GM23338 (cell line): ENCODE data around the gene CCDC200. TPM values are rescaled to one million over a fixed set of nuclear protein-coding genes. Genes with fewer than 3 reads are reported as not detected.
"Not testable (repeated sequence)": the region's sequence is repeated elsewhere in the genome, so short reads cannot be mapped to it uniquely, and the experiment has no call there.

Source experiments
- ATAC-seq: fragments of 200-7000 bp; cut with Tn5 transposase; 3 replicates; pipeline ENCODE4 v1.9.1; 2020
- DNase-seq: peaks from one replicate; pipeline ENCODE4 v3.0.0-alpha.2; 2015; ENCODE audit warnings: low spot score
- H2AFZ ChIP-seq: fragments of 200-600 bp; sonication (generic); 2 replicates; pipeline ENCODE4 v1.8.0; 2016; ENCODE audit warnings: antibody characterized with exemption, mild to moderate bottlenecking, moderate library complexity
- H3F3A ChIP-seq: fragments of 200-600 bp; sonication (generic); replicated peaks from 2 replicates; pipeline ENCODE4 v1.8.0; 2017; ENCODE audit warnings: antibody characterized with exemption, mixed run types, low read depth
- H3K27ac ChIP-seq: fragments of 200-600 bp; sonication (generic); 2 replicates; pipeline ENCODE4 v1.6.1; 2016; ENCODE audit warnings: low read depth
- H3K27me3 ChIP-seq: fragments of 200-600 bp; sonication (generic); 2 replicates; pipeline ENCODE4 v1.8.0; 2016; ENCODE audit warnings: mild to moderate bottlenecking, mixed run types, moderate library complexity; ENCODE audit not compliant: insufficient read depth
- H3K36me3 ChIP-seq: fragments of 200-600 bp; sonication (generic); 2 replicates; pipeline ENCODE4 v1.8.0; 2016; ENCODE audit warnings: mild to moderate bottlenecking; ENCODE audit not compliant: insufficient read depth
- H3K4me1 ChIP-seq: fragments of 200-600 bp; sonication (generic); 2 replicates; pipeline ENCODE4 v1.8.0; 2016; ENCODE audit warnings: mild to moderate bottlenecking, moderate library complexity; ENCODE audit not compliant: insufficient read depth
- H3K4me2 ChIP-seq: fragments of 200-600 bp; sonication (generic); 2 replicates; pipeline ENCODE4 v1.7.1; 2017; ENCODE audit warnings: mixed run types
- H3K4me3 ChIP-seq: fragments of 200-600 bp; sonication (generic); 2 replicates; pipeline ENCODE4 v1.6.1; 2016; ENCODE audit warnings: mixed run types
- H3K79me2 ChIP-seq: fragments of 200-600 bp; sonication (generic); replicated peaks from 2 replicates; pipeline ENCODE4 v1.8.0; 2017; ENCODE audit warnings: mild to moderate bottlenecking; ENCODE audit not compliant: insufficient read depth
- H3K9me2 ChIP-seq: fragments of 200-600 bp; sonication (generic); 2 replicates; pipeline ENCODE4 v1.8.0; 2017; ENCODE audit not compliant: insufficient read depth
- H4K20me1 ChIP-seq: fragments of 200-600 bp; sonication (generic); replicated peaks from 2 replicates; pipeline ENCODE4 v1.8.0; 2017; ENCODE audit warnings: mild to moderate bottlenecking; ENCODE audit not compliant: insufficient read depth
- H3K27ac Mint-ChIP-seq: 2 replicates; pipeline ENCODE4 v1.8.0; 2020; ENCODE audit warnings: inconsistent platforms, mild to moderate bottlenecking, moderate library complexity, mixed read lengths
- H3K27me3 Mint-ChIP-seq: 3 replicates; pipeline ENCODE4 v1.8.0; 2022; ENCODE audit warnings: low read depth, mild to moderate bottlenecking, moderate library complexity, mixed read lengths, inconsistent platforms; ENCODE audit not compliant: insufficient read depth, poor library complexity
- H3K36me3 Mint-ChIP-seq: 3 replicates; pipeline ENCODE4 v1.8.0; 2021; ENCODE audit warnings: low read depth, mild to moderate bottlenecking, inconsistent platforms, moderate library complexity, mixed read lengths
- H3K4me1 Mint-ChIP-seq: 3 replicates; pipeline ENCODE4 v1.8.0; 2020; ENCODE audit warnings: mild to moderate bottlenecking, inconsistent platforms, mixed read lengths
- H3K4me3 Mint-ChIP-seq: 3 replicates; pipeline ENCODE4 v1.8.0; 2021; ENCODE audit warnings: moderate library complexity, mild to moderate bottlenecking, inconsistent platforms, mixed read lengths
- H3K9me3 Mint-ChIP-seq: 3 replicates; pipeline ENCODE4 v1.8.0; 2020; ENCODE audit warnings: moderate library complexity, mild to moderate bottlenecking, inconsistent platforms, mixed read lengths
- polyA plus RNA-seq: library from polyadenylated mRNA; unstranded; fragments of >200 nt; fragmentation: Nextera tagmentation; extraction: Ambion mirVana; gene quantifications from 2 replicates; pipeline ENCODE4 v1.2.1, GENCODE V29; 2016
- total RNA-seq: library from RNA; depleted of rRNA; stranded (reverse); fragments of >200 nt; shearing (Covaris generic); gene quantifications from 2 replicates; pipeline ENCODE4 v1.2.3, GENCODE V29; 2014

The CCDC200 gene
- total and polyA plus RNA-seq, 2 experiments from 2014 or later = not detected

- not testable (repeated sequence) for H3F3A ChIP-seq, DNase-seq, H2AFZ ChIP-seq, H3K36me3 Mint-ChIP-seq, H3K4me1 ChIP-seq, H3K9me3 Mint-ChIP-seq, H3K79me2 ChIP-seq, H3K27ac ChIP-seq, H3K27ac Mint-ChIP-seq, H3K27me3 ChIP-seq, H3K27me3 Mint-ChIP-seq, H3K4me1 Mint-ChIP-seq, H3K4me3 ChIP-seq, H4K20me1 ChIP-seq, H3K4me3 Mint-ChIP-seq, H3K4me2 ChIP-seq, H3K9me2 ChIP-seq, H3K36me3 ChIP-seq
- ATAC-seq = peak; percentile 71
These were observed 12.4 kb upstream of the CCDC200 start for GRCh38 chr17:43240596-43241352.

DNA sequence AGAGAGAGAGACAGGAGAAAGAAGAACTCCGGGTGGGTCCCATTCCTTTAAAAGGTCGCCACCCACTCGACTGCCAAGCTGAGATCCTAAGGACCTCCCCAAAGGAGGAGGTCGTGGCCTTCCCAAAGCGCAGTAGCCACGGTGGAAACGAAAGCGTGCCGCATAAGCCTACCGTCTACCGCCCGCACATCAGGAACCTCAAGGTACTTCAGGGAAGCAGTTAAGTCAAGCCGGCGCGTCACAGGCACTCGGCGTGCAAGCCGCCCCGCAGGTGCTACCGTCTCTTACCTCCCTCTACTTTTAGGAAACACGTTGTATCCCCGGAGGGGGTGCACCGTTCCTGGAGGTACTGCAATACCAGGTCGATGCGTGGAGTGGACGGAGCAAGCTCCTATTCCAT is 11.2 kb upstream of the CCDC200 start:
- not testable (repeated sequence) for H3K27me3 Mint-ChIP-seq, H3K27ac ChIP-seq, H3K4me3 Mint-ChIP-seq, H3K9me2 ChIP-seq, H3K9me3 Mint-ChIP-seq, H3K27ac Mint-ChIP-seq, H3K4me2 ChIP-seq, H3K36me3 ChIP-seq, H3K4me1 Mint-ChIP-seq, H4K20me1 ChIP-seq, H3K27me3 ChIP-seq, H3K79me2 ChIP-seq, DNase-seq, H3F3A ChIP-seq, H3K4me3 ChIP-seq, ATAC-seq, H3K4me1 ChIP-seq, H3K36me3 Mint-ChIP-seq, H2AFZ ChIP-seq

GRCh38 chr17:43233877-43234276 is 5.5 kb upstream of the CCDC200 start, which contains the start of gene RNU2-1:
TSS of gene RNU2-1 (minus strand) at chr17:43233977.
- H3K4me1 Mint-ChIP-seq, H3K36me3 ChIP-seq, H3K9me3 Mint-ChIP-seq, H3K4me3 ChIP-seq, H4K20me1 ChIP-seq, H3K27ac ChIP-seq, H3K9me2 ChIP-seq, H2AFZ ChIP-seq, ATAC-seq, H3F3A ChIP-seq, H3K27me3 ChIP-seq, H3K79me2 ChIP-seq, H3K4me2 ChIP-seq, H3K27me3 Mint-ChIP-seq, DNase-seq, H3K36me3 Mint-ChIP-seq, H3K4me1 ChIP-seq: not testable (repeated sequence)
- H3K27ac Mint-ChIP-seq = peak within 1 kb of the TSS; percentile 88; the same call in 1 of the 2 replicates
- H3K4me3 Mint-ChIP-seq = peak within 1 kb of the TSS; percentile 56

DNA sequence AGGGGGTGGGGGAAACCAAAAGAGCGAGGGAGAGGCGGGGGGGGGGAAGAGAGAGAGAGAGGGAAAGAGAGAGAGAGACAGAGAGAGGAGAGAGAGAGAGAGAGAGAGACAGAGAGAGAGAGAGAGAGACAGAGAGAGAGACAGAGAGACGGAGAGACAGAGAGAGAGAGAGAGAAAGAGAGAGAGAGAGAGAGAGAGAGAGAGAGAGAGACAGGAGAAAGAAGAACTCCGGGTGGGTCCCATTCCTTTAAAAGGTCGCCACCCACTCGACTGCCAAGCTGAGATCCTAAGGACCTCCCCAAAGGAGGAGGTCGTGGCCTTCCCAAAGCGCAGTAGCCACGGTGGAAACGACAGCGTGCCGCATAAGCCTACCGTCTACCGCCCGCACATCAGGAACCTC is 4.8 kb upstream of the CCDC200 start:
- H2AFZ ChIP-seq, H3K4me3 ChIP-seq, ATAC-seq, H3K4me2 ChIP-seq, H3K4me1 ChIP-seq, H3F3A ChIP-seq, H3K27ac ChIP-seq, H3K27me3 ChIP-seq, H3K9me2 ChIP-seq, H3K9me3 Mint-ChIP-seq, H3K36me3 Mint-ChIP-seq, DNase-seq, H3K36me3 ChIP-seq, H3K4me1 Mint-ChIP-seq, H4K20me1 ChIP-seq, H3K79me2 ChIP-seq, H3K27me3 Mint-ChIP-seq: not testable (repeated sequence)
- peak overlapping the region; percentile 56 for H3K4me3 Mint-ChIP-seq
- peak overlapping the region; percentile 88; the same call in 1 of the 2 replicates for H3K27ac Mint-ChIP-seq

DNA sequence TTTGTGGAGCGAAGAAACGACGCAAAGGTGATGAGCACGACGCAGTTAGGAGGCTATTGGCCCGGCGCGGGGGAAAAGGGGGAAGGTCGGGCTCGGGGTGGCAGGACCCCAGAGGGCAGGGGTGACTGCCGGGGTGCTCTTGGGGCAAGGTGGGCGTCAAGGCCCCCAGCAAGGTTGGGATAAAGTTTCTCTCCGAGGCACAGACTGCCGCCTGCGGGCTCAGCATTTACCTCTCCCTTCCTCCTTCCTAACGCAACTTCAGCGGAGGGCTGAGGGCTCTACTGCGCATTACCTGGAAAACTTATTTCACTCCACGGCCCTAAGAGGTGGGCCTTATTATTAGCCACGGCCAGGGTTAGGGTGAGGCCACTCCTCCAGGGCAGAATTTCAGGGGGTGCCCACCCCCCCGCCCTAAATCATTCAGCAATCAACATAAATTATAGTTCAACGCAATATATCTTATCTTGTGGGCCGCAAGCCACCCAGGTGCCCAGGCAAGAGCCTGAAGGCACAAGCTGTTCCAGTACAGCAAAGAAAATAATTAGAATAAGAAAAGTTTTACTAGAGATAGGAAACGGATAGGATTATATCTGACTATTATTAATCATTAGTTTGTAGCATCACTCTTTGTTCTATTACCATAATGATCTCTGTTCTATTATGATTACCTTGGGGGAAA is 3.7 kb upstream of the CCDC200 start:
- H3F3A ChIP-seq, H3K36me3 Mint-ChIP-seq, ATAC-seq, H3K4me1 Mint-ChIP-seq, H3K27me3 ChIP-seq, H3K36me3 ChIP-seq, H3K27me3 Mint-ChIP-seq, H3K9me2 ChIP-seq, H3K4me1 ChIP-seq, H2AFZ ChIP-seq, H3K79me2 ChIP-seq, H3K9me3 Mint-ChIP-seq, H4K20me1 ChIP-seq, H3K27ac ChIP-seq: not testable (repeated sequence)
- peak overlapping the region; percentile 52 for H3K4me3 ChIP-seq
- H3K4me2 ChIP-seq = peak overlapping the region; percentile 84
- peak; percentile 68 for DNase-seq
- H3K27ac Mint-ChIP-seq = peak overlapping the region; percentile 2; the same call in 1 of the 2 replicates
- H3K4me3 Mint-ChIP-seq = peak overlapping the region; percentile 56

- not testable (repeated sequence) for DNase-seq, H3K27ac ChIP-seq, H3F3A ChIP-seq, H3K27me3 Mint-ChIP-seq, H3K9me3 Mint-ChIP-seq, H3K4me1 ChIP-seq, H3K9me2 ChIP-seq, H3K36me3 Mint-ChIP-seq, H3K79me2 ChIP-seq, ATAC-seq, H3K36me3 ChIP-seq, H4K20me1 ChIP-seq, H3K27me3 ChIP-seq, H3K27ac Mint-ChIP-seq, H2AFZ ChIP-seq, H3K4me1 Mint-ChIP-seq
- peak overlapping the region; percentile 56 for H3K4me3 Mint-ChIP-seq
- Histone ChIP-seq H3K4me2 (peak overlapping the region; percentile 84), H3K4me3 (peak overlapping the region; percentile 52)
These were observed 3.0 kb upstream of the CCDC200 start for GRCh38 chr17:43231205-43232020.
